ENCODE data around the gene TSPO.
"Not testable (repeated sequence)": the region's sequence is repeated elsewhere in the genome, so short reads cannot be mapped to it uniquely, and the experiment has no call there.

The TSPO gene

DNA sequence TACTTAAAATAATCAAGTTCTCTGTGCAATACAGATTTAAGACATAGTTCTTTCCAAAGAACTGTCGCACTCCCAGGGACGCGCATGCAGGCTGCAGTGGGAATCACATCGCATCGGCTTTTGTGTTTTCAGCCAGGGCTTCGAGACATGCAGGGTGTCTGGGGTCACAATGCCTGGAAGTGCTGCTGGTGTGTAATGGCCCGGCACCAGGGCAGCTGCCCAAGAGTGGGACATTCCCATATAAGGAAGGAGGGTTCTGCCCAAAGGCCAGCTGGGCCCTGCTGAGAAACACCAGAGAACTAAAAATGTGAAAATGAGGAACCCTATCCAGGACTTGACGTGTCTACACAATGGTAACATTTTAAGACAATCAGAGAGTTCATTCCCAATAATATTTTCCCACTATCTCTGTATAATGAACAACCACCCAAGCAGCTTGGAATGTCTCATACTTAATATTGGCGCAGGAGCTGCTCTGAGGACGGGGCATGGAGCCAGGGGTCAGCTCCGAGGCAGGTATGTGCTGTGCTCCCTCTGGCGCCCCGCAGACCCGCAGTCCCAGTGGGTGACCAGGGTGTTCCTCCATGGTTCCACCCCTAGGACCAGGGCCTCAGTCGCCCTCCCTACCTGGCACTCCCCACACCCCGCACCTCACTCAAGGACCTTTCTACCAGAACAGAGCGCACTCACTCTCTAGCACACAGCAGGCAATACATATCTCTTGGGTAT, 19.4 kb upstream of the TSPO start:
- DNase-seq: no peak

DNA sequence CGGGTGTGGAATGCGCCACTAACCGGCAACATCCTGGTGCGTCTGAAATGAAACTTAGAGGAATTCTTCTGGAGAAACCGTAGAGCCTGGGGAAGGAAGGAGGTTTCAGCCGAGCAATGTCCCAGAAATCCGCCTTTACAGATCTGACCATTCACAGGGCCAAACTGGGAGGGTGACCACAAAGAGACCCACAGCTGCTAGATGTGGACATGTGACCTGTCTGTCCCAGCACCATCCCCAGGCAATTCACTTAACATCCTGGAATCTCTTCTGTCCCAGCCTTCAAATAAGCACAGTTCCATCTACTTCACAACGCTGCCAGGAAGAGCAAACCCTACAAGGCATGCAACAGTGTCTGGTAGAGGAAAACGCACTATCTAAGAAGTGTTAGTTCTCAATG, 18.0 kb upstream of the TSPO start:
- DNase-seq: no peak

DNA sequence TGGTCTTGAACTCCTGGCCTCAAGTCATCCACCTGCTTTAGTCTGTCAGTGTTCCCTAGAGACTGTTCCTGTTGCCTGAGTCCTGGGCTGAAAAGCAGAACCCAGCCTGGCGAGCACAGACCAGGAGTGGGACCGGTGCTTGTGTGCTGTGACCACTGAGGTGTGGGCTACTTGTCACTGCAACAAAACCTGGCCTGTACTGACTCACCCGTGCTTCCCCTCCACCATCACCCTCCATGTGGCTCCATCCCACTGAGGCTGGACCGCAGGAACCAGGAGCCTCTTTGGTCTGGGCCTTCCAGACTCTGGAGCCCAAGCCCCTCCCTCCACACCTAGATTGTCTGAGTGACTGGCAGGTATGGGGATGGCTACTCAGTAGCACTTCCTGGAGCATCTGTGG, 16.8 kb upstream of the TSPO start:
- DNase-seq: no peak

DNA sequence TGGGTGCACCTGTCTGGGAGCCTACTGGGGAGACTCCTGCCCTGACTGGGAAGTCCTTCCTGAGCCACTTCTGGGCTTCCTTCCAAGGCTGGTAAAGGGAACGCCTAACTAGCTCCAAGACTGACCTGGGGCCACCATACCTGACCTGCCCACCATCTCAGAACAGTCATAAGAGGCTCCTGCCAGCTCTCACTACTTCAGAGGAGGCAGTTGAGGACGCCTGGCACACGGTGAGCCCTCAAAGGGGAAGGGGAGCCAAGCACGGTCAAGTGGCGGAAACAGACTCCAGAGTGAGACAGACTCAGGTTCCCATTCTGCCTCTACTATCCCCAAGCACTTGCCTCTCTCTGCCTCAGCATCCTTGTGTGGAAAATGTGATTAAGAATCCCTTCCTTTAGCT, 15.8 kb upstream of the TSPO start:
- DNase-seq: no peak

DNA sequence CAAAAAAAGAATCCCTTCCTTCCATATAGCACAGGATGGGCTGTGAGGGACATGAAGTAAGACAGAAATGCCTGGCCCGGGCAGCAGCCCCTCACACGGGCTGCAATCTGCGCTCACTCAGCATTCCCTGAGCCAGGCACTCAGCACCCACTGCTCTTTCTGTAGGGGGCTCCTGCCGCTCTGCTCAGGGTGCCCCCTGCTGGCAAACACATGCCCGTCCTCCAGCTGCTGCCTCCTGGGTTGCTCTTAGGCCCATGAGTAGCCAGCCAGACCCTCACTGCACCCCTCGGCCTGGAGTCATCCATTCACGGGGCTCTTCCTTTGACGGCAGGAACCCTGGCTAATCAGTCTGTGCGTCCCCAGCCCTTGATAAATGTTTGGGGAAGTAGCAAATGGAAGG, 15.1 kb upstream of the TSPO start:
- DNase-seq: no peak

DNA sequence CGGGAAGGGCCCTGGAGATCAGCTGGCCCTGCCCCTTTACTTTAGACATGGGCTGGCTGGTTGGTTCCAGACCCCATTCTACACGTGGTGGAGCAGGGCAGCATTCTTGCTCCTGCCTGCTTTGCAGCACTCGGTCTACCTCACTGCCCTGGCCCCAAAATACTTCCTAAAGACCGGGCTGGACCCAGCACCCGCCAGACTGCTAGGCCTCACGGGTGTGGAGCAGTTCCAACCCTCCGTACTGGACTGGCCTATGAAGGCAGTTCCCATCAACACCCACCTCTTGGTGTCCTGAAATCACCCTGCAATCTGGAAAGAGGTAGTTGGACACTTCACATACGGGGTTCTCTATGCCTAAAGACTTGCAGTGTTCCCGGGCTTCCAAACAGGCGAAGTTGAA, 14.6 kb upstream of the TSPO start:
- no peak for DNase-seq

DNA sequence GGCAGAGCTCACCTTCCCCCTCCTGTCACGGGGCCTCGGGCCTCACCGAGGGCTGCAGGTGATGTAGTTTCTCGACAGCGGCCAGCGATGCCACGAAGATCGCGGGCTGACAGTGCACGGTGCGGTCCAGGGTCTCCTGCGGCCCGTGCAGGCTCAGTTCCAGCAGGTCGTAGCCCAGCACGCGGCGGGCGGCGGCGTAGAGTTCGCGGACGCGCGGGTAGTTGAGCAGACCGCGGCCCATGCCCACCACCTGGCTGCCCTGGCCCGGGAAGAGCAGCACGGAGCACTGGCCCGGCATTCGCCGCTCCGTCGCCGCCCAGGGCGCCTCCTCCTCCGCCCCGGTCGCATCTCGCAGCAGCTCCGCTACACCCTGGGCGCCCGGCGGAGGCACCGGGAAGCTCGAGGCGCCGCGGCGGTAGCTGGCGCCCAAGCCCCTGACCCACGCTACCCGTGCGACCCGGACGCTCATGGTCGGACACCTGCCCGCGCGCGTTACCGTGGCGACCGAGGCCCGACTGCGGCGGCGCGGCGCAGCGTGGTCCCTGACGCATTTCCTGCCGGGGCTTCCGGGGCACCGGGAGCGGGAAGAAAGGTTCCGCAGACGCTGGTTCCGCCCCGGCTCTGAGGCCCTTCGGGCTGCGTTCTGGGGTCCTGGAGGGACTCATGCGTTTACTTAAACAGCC, 8.3 kb upstream of the TSPO start, which contains the start of gene MCAT:
MCAT (minus strand) TSS at position 519 of the 683 bp plus-strand sequence; CDS start at position 469, 50 bp downstream.
- peak; percentile 60 for DNase-seq

DNA sequence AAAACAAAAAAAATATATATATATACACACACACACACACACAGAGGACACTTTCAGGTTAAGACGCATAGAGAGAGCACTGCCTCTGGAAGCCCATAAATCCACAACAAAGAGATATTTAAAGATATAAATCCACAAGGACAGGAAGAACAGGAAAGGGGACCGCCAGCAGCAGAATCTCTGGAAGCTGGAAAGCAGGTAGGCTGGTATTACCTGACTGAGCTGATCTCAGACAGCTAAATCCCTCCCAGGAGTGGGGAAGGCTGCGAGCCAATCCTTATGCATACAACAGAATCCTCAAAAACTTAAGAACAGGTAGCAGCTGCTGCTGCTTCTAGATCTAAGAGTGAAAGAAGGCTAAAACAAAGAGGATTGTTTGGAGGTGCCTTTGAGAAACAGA, 6.4 kb upstream of the TSPO start:
- no peak for DNase-seq

DNA sequence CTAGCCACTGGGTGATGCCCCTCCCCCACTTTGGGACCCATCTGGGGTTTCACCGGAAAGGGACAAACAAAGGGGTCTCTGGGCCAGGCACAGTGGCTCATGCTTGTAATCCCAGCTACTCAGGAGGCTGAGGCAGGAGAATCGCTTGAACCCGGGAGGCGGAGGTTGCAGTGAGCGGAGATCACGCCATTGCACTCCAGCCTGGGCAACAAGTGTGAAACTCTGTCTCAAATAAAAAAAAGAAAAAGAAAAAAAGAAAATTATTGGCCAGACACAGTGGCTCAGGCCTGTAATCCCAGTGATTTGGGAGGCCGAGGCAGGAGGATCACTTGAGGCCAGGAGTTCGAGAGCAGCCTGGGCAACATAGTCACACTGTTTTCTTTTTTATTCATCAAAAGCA, 6.0 kb upstream of the TSPO start:
- DNase-seq: not testable (repeated sequence)

DNA sequence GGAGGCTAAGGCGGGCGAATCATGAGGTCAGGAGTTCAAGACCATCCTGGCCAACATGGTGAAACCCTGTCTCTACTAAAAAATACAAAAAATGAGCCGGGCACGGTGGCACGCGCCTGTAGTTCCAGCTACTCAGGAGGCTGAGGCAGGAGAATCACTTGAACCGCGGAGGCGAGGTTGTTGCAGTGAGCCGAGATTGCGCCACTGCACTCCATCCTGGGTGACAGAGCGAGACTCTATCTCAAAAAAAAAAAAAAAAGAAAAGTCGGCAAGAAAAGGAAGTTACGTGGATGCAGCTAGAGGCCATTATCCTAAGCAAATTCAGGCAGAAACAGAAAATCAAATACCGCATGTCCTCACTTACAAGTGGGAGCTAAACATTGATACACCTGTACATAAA, 5.0 kb upstream of the TSPO start:
- not testable (repeated sequence) for DNase-seq

DNA sequence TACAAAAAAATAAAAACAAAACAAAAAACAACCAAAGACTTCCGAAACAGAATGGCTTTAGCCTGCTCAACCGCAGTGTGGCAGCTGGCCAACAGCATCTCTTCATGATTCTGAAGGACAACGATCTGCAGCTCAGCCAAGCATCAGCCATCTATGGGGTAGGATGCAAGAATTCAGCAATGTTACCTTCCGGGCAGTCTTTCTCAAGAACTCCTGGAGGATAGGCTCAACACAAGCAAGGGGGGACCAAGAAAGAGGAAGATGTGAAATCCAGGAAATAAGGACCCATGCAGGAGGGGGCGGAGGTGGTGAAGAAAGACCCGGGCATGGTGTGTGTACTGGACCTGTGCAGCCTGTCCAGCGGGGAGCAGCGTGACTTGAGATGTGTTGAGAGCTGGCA, 3.5 kb upstream of the TSPO start:
- no peak for DNase-seq

DNA sequence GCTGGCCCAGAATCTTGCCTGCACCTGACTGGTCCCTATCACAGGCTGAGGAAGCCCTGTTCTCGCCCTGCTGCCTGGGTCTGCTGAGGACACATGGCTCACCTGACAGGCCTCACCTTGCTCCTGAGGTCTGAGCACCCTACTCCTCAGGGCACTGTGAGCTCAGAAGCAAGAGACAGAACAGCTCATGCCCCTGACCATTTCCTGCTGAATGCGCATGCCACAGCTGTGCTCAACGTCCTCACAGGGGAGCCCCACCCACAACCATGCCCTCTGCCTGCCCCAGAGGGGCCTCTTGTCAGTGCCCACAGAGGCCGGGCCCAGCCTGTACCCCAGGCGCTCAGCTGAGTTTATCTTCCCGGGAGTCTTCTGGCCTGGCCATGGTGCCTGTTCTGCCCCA, 2.8 kb upstream of the TSPO start:
- DNase-seq: no peak

DNA sequence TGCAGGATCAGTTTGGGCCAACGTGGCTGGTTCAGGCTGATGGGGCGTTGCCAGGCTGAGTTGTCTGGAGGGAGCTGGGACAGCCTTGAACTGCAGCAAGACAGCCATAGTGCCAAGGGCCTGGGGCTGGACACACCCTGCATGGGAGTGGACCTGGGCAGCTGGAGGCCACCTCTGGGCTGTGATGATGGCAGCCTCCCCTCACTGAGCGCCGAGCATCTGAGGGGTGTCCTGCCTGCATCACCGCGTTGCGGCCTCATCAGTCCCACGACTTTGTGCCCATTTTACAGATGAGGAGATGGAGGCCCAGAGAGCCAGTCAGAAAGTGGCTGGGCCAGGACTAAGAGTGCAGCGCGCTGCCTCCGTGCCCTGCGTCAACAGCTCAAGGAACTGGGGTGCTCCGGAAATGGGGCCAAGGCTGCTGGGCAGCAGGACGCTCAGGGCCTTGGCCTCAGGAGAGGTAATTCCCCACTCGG, 590 bp upstream of the TSPO start:
- DNase-seq: no peak

DNA sequence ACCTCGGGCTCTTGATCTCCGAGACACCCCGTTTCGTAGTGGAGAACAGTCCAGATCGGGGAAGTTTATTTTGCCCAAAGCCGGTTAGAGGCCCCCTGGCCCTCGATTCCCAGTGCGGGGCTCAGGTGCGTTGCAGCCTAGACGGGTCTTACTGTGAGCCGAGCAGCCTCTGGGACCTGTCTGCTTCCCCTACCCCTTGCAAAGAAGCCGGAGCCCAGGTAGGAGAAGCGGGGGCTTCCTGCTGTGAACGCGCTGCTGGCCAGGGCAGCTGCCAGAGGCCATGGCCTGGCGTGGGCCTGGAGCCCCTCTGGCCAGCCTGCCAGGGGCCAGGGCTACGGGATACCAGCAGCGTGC, 621 bp downstream of the TSPO start:
- DNase-seq: peak; percentile 1

DNA sequence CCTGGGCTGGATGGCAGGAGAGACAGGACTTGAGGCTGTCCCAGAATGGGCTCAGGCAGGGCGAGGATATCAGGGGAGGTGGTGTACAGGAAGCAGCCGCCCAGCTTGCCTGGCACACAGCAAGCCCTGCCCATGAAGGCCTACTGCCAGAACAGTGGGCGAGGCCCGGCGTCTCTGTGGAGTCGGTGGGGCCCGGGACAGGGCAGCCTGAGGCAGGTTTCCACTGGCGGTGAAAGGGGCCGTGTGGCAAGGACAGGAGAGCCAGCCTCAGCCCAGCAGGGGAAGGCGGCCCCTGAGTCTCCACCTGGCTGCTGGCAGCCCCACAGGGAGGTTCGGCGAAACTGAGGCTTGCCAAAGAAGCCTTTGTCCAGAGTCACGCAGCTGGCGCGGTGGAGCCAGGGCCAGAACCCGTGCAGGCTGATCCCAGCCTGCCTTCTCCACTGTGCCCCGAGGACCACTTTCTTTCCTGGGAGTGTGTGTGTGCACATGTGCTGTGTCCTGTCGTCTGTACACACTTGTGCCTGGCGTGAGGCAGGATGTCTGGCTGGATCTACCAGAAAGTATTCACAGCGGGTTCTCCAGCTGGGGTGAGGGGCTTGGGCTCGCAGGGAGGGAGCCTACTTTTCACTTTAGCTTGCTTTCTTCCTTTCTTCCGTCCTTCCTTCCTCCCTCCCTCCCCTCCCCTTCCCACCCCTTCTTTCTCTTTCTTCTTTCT, 1.2 kb downstream of the TSPO start:
- peak; percentile 20 for DNase-seq

DNA sequence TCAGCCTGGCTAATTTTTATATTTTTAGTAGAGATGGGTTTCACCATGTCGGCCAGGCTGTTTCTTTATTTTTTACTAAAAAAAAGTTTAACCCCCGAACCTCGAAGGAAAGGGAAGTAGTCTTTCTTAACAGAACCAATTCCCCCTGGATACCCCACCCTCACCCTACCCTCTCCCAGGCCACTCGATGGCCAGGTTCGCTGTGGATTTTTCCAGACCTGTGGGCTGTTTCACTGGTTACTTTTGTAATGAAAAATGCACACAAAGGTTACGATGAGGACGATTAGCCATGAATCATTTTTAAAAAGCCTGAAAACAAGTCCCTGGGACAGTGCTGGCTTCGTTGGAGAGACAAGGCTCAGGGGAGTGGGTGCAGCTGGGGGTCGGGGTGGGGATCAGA, 2.5 kb downstream of the TSPO start:
- no peak for DNase-seq

DNA sequence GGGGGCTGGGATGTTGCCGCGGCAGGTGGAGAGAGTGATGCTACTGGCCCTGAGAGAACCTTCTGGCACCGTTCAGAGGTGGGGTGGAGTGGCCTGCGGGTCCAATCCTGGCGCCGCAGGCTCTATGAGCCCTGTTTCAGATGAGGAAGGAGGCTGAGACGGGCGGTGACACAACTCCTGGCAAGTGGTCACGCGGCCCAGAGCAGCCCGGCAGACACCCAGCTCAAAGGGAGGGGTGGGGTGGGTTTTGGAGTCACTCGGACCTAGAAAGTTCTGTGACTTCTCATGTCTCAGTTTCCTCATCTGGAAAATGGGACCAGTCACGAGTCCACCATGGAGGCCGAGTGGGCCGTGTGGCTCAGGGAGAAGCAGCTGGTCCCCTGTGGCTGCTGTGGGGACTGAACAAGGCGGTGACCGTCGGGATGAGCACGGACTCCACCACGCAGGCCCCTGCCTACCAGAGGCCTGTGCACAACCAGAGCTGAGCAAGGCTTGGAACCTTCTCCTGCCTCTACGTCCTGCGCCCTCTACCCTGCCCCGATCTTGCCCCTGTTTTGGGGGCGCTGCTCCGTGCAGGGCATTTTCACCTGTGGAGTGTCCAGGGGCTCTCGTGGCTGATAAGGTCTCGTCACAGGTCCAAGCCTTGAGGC, 3.7 kb downstream of the TSPO start:
- no peak for DNase-seq

DNA sequence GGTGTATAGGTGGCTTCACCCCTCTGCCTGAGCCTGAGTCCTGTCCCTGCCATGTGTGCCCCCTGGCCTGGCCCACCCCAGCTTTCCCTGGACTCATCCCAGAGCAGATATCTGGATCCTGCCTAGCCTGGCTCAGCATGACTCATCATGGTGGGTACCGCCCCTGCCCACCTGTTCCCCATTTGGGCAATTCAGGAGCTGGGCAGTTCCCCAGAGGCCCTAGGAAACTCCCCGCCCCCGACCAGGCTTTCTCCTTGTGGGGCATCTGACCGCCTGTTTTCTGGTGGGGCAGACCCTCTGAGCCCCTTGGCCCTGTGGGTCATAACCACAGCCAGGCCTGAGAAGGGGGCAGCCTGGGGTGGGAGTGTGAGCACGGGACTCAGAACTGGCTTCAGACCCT, 4.4 kb downstream of the TSPO start:
- no peak for DNase-seq

DNA sequence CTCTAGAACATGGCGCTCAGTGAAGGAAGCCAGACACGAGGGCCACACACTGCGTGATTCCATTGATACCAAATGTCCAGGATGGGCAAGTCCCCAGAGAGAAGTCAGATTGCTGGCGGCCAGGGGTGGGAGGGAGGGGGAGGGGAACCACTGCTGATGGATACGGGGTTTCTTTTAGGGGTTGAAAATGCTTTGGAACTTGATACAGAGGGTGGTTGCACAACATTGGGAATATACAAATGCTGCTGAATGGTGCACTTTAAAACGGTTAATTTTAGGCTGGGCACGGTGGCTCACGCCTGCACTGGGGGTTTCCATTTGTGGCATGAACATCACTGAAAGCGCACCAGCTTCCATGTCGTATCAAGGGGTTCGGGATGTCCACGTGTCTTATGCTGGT, 5.1 kb downstream of the TSPO start:
- no peak for DNase-seq

DNA sequence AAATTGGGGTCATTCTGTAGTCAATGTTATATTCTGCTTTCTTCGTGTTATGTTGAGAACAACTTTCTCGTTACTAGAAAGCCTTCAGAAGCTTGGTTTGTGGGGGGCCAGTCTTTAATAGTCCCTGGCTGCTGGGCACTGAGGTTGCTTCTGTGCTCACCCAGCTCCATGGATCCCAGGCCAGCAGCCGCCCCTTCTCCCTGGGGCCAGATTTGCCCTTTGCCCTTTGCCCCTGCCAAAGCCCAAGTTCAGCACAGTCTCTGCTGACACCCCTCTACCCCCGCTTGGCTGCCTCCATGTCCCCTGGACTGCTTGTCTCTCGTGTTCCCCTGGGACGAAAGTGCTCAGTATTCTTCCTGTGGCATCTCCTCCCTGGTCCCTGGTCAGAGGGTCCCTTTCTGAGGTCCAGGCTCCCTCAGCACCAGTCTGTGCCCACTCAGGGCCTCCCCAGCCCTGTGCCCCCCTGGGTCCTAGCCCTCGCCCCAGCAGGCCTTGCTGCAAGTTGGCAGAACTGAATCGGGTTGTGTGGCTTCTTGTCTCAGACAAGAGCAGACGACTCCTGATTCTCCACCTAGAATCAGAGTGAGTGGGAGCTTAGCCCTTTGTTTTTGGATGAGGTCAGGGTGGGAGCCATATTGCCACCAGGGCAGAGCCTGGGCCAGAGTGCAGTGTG, 6.7 kb downstream of the TSPO start:
- DNase-seq: no peak

DNA sequence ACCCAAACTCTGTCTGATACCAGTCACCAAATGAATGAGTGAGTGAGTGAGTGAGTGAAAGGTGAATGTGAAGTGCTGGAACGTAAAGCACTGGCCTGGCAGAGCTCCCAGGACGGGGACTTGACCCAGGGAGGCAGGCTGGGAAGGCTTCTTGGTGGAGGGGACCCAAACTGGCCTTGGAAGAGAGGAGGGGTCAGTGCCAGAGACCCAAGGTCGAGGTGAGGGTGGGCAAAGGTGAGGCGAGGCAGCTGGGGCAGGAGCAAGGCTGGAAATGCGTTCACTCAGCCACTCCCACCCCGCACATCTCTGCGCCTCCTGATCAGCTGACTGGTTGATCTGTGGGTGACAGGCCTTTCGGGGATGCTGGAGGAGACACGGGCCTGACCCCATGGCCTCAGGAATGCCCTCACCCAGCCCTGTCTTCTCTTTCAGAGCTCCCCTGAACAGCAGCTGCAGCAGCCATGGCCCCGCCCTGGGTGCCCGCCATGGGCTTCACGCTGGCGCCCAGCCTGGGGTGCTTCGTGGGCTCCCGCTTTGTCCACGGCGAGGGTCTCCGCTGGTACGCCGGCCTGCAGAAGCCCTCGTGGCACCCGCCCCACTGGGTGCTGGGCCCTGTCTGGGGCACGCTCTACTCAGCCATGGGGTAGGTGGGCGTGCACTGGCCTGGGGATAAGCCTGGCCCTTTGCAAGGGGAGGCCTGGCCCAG, 7.6 kb downstream of the TSPO start:
- no peak for DNase-seq

DNA sequence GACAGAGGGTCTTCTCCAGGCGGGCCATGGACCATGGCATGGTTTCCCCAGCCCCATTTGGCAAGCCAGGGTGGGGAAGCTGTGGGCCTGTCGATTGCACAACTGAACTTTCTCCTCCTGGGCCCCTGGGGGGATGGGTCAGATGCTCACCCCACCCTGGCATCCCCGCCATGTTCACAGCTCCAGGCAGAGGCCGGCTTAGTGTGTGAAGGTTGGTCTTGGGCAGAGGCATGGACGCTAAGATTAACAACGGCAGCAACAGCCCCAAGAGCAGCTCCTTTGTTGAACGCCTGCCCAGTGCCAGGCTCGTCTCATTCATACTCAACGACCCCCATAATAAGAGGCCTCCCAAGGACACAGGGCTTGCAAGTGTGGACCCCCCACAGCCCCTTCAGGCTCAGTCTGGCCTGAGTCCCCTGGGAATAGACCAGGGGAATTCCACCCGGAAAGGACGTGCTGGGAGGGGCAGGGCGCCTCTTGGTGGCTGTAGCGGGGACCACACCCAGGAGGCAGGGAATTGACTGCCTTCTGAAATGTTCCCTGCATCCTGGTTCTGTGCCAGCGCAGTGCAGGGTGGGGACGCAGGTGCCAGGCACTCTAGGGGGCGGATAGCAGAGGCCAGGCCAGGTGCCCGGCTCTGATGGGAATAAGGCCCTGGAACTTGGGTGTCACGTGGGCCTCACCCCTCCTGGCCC, 8.3 kb downstream of the TSPO start:
- no peak for DNase-seq

All from HCEC 1CT (cell line).